Fibroblast of villous mesenchyme (primary cell): ENCODE measurements around the gene TMEM204. TPM values are rescaled to one million over a fixed set of nuclear protein-coding genes. Genes with fewer than 3 reads are reported as not detected.

Source experiments
- DNase-seq: peaks from one replicate; pipeline ENCODE4 v3.0.0-alpha.2; 2010; ENCODE audit warnings: low read depth
- H3K4me3 ChIP-seq: 2 replicates; pipeline ENCODE4 v1.5.1; 2011; ENCODE audit warnings: low read depth, mild to moderate bottlenecking, low read length
- CTCF ChIP-seq: IDR thresholded peaks from 2 replicates; pipeline ENCODE4 v1.5.1; 2012; ENCODE audit warnings: low read depth, mild to moderate bottlenecking, low read length; ENCODE audit not compliant: insufficient read depth
- total RNA-seq: library from RNA; depleted of rRNA; stranded (reverse); fragments of >200 nt; gene quantifications from 2 replicates; pipeline ENCODE4 v1.2.3, GENCODE V29; 2012

The TMEM204 gene
- total RNA-seq, 1 donor = 22.5 TPM

GRCh38 chr16:1543085-1543896 is 9.8 kb downstream of the TMEM204 start:
- no peak overlapping the region for H3K4me3 ChIP-seq
- DNase-seq = peak; percentile 93
- TF ChIP-seq CTCF = no peak

GRCh38 chr16:1545044-1546040 is 11.9 kb downstream of the TMEM204 start:
- DNase-seq = peak; percentile 38
- H3K4me3 ChIP-seq = no peak overlapping the region
- TF ChIP-seq CTCF = no peak

GRCh38 chr16:1546430-1546829 is 13.0 kb downstream of the TMEM204 start:
- no peak overlapping the region for H3K4me3 ChIP-seq
- TF ChIP-seq CTCF = no peak
- no peak for DNase-seq

DNA sequence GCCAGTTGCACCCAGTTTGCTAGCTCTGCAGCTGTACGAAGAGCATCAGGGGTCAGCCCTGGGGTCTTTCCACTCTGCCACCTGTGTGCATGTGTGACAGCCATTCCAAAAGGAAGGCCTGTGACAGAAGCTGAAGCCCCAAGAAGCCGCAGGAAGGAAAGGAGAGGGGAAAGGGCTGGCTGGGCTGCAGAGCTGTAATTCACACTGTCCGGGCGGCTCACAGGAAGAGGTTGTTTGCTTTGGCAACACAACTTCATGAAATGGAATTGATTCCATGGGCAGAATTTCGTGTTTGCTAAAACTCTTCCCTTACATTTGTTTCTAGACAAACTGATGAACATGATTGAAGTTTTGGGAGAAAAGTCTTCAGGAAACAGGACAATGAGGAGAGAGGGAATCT is 14.8 kb downstream of the TMEM204 start:
- TF ChIP-seq CTCF = no peak
- DNase-seq = no peak
- H3K4me3 ChIP-seq = no peak overlapping the region

- no peak overlapping the region for H3K4me3 ChIP-seq
- no peak for DNase-seq
- no peak for TF ChIP-seq CTCF
These were observed 15.3 kb downstream of the TMEM204 start for GRCh38 chr16:1548727-1549126.

GRCh38 chr16:1550069-1550468 is 16.6 kb downstream of the TMEM204 start:
- no peak for DNase-seq
- TF ChIP-seq CTCF = no peak
- H3K4me3 ChIP-seq = no peak overlapping the region
